IPS-15b (cell line): Measurements from ENCODE around the gene GRIK1.

Experiments
- H3K27me3 ChIP-seq: one replicate; pipeline ENCODE4 v1.6.1; 2013; ENCODE audit warnings: low read length; ENCODE audit not compliant: control insufficient read depth, insufficient read depth
- H3K36me3 ChIP-seq: one replicate; pipeline ENCODE4 v1.6.1; 2013; ENCODE audit warnings: low read length; ENCODE audit not compliant: control insufficient read depth, insufficient read depth
- H3K4me1 ChIP-seq: one replicate; pipeline ENCODE4 v1.6.1; 2013; ENCODE audit warnings: mild to moderate bottlenecking, low read length; ENCODE audit not compliant: control insufficient read depth, insufficient read depth
- H3K4me3 ChIP-seq: one replicate; pipeline ENCODE4 v1.5.1; 2013; ENCODE audit warnings: low read depth, low read length
- H3K9ac ChIP-seq: one replicate; pipeline ENCODE4 v1.6.1; 2013; ENCODE audit warnings: low read depth, mild to moderate bottlenecking, low read length
- H3K9me3 ChIP-seq: one replicate; pipeline ENCODE4 v1.6.1; 2013; ENCODE audit warnings: mild to moderate bottlenecking, low read length; ENCODE audit not compliant: control insufficient read depth, insufficient read depth

The GRIK1 gene

GRCh38 chr21:29637553-29637952, 302.2 kb downstream of the GRIK1 start:
- Histone ChIP-seq H3K4me3 (no peak overlapping the region), H3K9ac (no peak overlapping the region), H3K27me3 (no peaks in the 10 kb centered on the region), H3K9me3 (no peaks in the 10 kb centered on the region), H3K4me1 (no peaks in the 10 kb centered on the region), H3K36me3 (no peaks in the 10 kb centered on the region)

- Histone ChIP-seq H3K9ac (no peak overlapping the region), H3K27me3 (no peaks in the 10 kb centered on the region), H3K36me3 (no peaks in the 10 kb centered on the region), H3K9me3 (no peaks in the 10 kb centered on the region), H3K4me3 (no peak overlapping the region), H3K4me1 (no peaks in the 10 kb centered on the region)
Observed at GRCh38 chr21:29637134-29637533, 302.7 kb downstream of the GRIK1 start.

- Histone ChIP-seq H3K4me1 (no peaks in the 10 kb centered on the region), H3K27me3 (no peaks in the 10 kb centered on the region), H3K4me3 (no peak overlapping the region), H3K36me3 (no peaks in the 10 kb centered on the region), H3K9ac (no peak overlapping the region), H3K9me3 (no peaks in the 10 kb centered on the region)
Observed at GRCh38 chr21:29634418-29634817, 305.4 kb downstream of the GRIK1 start.

GRCh38 chr21:29633756-29634155, 306.0 kb downstream of the GRIK1 start:
- no peaks in the 10 kb centered on the region for H3K9me3 ChIP-seq
- no peaks in the 10 kb centered on the region for H3K27me3 ChIP-seq
- H3K9ac ChIP-seq = no peak overlapping the region
- no peaks in the 10 kb centered on the region for H3K4me1 ChIP-seq
- H3K36me3 ChIP-seq = no peaks in the 10 kb centered on the region
- no peak overlapping the region for H3K4me3 ChIP-seq

GRCh38 chr21:29630441-29630840, 309.4 kb downstream of the GRIK1 start:
- Histone ChIP-seq H3K36me3 (no peaks in the 10 kb centered on the region), H3K27me3 (no peaks in the 10 kb centered on the region), H3K4me1 (no peaks in the 10 kb centered on the region), H3K4me3 (no peak overlapping the region), H3K9ac (no peak overlapping the region), H3K9me3 (no peaks in the 10 kb centered on the region)

GRCh38 chr21:29627905-29628304, 311.9 kb downstream of the GRIK1 start:
- no peaks in the 10 kb centered on the region for H3K4me1 ChIP-seq
- H3K27me3 ChIP-seq = no peaks in the 10 kb centered on the region
- H3K4me3 ChIP-seq = no peak overlapping the region
- no peaks in the 10 kb centered on the region for H3K36me3 ChIP-seq
- no peak overlapping the region for H3K9ac ChIP-seq
- H3K9me3 ChIP-seq = no peaks in the 10 kb centered on the region

- Histone ChIP-seq H3K4me1 (no peaks in the 10 kb centered on the region), H3K9me3 (no peaks in the 10 kb centered on the region), H3K9ac (no peak overlapping the region), H3K27me3 (no peaks in the 10 kb centered on the region), H3K36me3 (no peaks in the 10 kb centered on the region), H3K4me3 (no peak overlapping the region)
Observed at GRCh38 chr21:29626801-29627470, 312.9 kb downstream of the GRIK1 start.

- H3K9me3 ChIP-seq = no peaks in the 10 kb centered on the region
- H3K4me3 ChIP-seq = no peak overlapping the region
- no peaks in the 10 kb centered on the region for H3K27me3 ChIP-seq
- no peaks in the 10 kb centered on the region for H3K36me3 ChIP-seq
- H3K4me1 ChIP-seq = no peaks in the 10 kb centered on the region
- H3K9ac ChIP-seq = no peak overlapping the region
Observed at GRCh38 chr21:29625990-29626389, 313.8 kb downstream of the GRIK1 start.

GRCh38 chr21:29624776-29625175, 315.0 kb downstream of the GRIK1 start:
- Histone ChIP-seq H3K9me3 (no peaks in the 10 kb centered on the region), H3K9ac (no peak overlapping the region), H3K4me3 (no peak overlapping the region), H3K4me1 (no peaks in the 10 kb centered on the region), H3K36me3 (no peaks in the 10 kb centered on the region), H3K27me3 (no peaks in the 10 kb centered on the region)

- no peak overlapping the region for H3K9ac ChIP-seq
- no peak overlapping the region for H3K4me3 ChIP-seq
- H3K36me3 ChIP-seq = no peaks in the 10 kb centered on the region
- H3K4me1 ChIP-seq = peaks cover 7% of the 10 kb centered on the region
- H3K27me3 ChIP-seq = no peaks in the 10 kb centered on the region
- H3K9me3 ChIP-seq = no peaks in the 10 kb centered on the region
Observed at GRCh38 chr21:29621525-29621924, 318.3 kb downstream of the GRIK1 start.

GRCh38 chr21:29616209-29616751, 323.5 kb downstream of the GRIK1 start:
- Histone ChIP-seq H3K4me1 (peaks cover 18% of the 10 kb centered on the region), H3K4me3 (no peak overlapping the region), H3K9me3 (no peaks in the 10 kb centered on the region), H3K36me3 (no peaks in the 10 kb centered on the region), H3K9ac (no peak overlapping the region), H3K27me3 (no peaks in the 10 kb centered on the region)

GRCh38 chr21:29613877-29614276, 325.9 kb downstream of the GRIK1 start:
- H3K4me1 ChIP-seq = peaks cover 18% of the 10 kb centered on the region
- no peaks in the 10 kb centered on the region for H3K36me3 ChIP-seq
- H3K4me3 ChIP-seq = no peak overlapping the region
- H3K27me3 ChIP-seq = no peaks in the 10 kb centered on the region
- H3K9ac ChIP-seq = no peak overlapping the region
- H3K9me3 ChIP-seq = no peaks in the 10 kb centered on the region
